Activated CD4-positive, alpha-beta T cell treated with anti-CD3 and anti-CD28 coated beads, Interleukin-2, amount 10 ng/mL, durations not matched to agents 7 days and 5 days (primary cell): ENCODE data around the gene PAK6. TPM values are rescaled to one million over a fixed set of nuclear protein-coding genes. Genes with fewer than 3 reads are reported as not detected.

Experiments
- CTCF ChIA-PET: fragments of 350-600 bp; sonication (Branson Sonifier 250); formaldehyde crosslinking; loops from one replicate; lab custom pipeline; 2021; ENCODE audit warnings: antibody characterized with exemption; lab: Charles Lee
- POLR2A ChIA-PET: fragments of 350-600 bp; sonication (Branson Sonifier 250); formaldehyde crosslinking; loops from one replicate; lab custom pipeline; 2021; ENCODE audit warnings: antibody characterized with exemption; lab: Charles Lee
- DNase-seq: peaks from one replicate; pipeline ENCODE4 v3.0.0-alpha.2; 2020
- H3K27ac Mint-ChIP-seq: one replicate; pipeline ENCODE4 v1.8.0; 2021; ENCODE audit warnings: mild to moderate bottlenecking, moderate library complexity, mixed read lengths
- H3K27me3 Mint-ChIP-seq: one replicate; pipeline ENCODE4 v1.8.0; 2021; ENCODE audit warnings: mixed read lengths
- H3K36me3 Mint-ChIP-seq: one replicate; pipeline ENCODE4 v1.8.0; 2021; ENCODE audit warnings: low read depth, mixed read lengths
- H3K4me1 Mint-ChIP-seq: one replicate; pipeline ENCODE4 v1.8.0; 2021; ENCODE audit warnings: mixed read lengths
- H3K4me3 Mint-ChIP-seq: one replicate; pipeline ENCODE4 v1.8.0; 2021; ENCODE audit warnings: mild to moderate bottlenecking, moderate library complexity, mixed read lengths
- H3K9me3 Mint-ChIP-seq: one replicate; pipeline ENCODE4 v1.8.0; 2021; ENCODE audit warnings: mixed read lengths
- total RNA-seq, 2 experiments: library from RNA; stranded (reverse); gene quantifications; one replicate each; pipeline ENCODE4 v1.2.3, GENCODE V29; 2021

Gene PAK6
- total RNA-seq, 2 experiments from 2014 or later = 0.35 to 0.47 TPM

- Mint-ChIP-seq H3K4me1 (peaks cover 7% of the 10 kb centered on the region), H3K27me3 (peaks cover 42% of the 10 kb centered on the region), H3K36me3 (no peaks in the 10 kb centered on the region), H3K27ac (no peak overlapping the region), H3K9me3 (no peaks in the 10 kb centered on the region), H3K4me3 (peak overlapping the region; percentile 71)
- ChIA-PET POLR2A (no interaction called here), CTCF (no interaction called here)
- DNase-seq = no peak
Measured at GRCh38 chr15:40252438-40253166, 13.7 kb downstream of the PAK6 start.

DNA sequence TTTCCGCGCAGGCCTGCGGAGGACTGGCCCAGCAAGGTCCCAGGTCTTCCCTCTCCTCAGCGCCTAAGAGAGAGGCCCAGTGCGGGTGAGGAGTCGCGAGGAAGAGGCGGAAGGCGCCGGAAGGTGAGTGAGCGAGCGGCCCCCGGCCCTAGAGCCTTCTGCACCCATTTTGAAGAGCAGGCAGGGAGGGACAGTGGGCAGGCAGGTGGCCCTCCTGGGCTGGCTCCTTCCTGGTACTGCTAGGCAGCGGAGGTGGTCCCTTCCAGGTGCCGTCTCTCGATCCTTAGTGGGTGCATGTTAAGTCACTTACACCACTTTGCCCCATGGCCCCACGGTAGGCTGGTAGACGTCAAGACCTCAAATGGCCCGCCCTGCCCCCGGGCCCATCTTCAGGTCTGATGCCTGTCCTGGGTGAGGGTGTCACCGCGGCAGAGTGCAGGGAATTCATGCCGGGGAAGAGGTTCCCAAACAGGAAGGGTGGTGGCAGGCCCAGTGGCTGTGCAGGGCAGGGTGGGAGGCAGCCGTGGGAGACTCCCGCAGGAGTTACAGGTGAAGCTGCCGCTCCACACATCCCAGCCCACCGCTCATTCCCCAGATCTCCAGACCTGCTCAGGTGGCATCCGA, 14.4 kb downstream of the PAK6 start:
- no peaks in the 10 kb centered on the region for H3K9me3 Mint-ChIP-seq
- H3K4me3 Mint-ChIP-seq = peak overlapping the region; percentile 71
- ChIA-PET CTCF (no interaction called here), POLR2A (no interaction called here)
- H3K4me1 Mint-ChIP-seq = peaks cover 7% of the 10 kb centered on the region
- H3K27ac Mint-ChIP-seq = no peak overlapping the region
- H3K36me3 Mint-ChIP-seq = no peaks in the 10 kb centered on the region
- DNase-seq = no peak
- peaks cover 42% of the 10 kb centered on the region for H3K27me3 Mint-ChIP-seq

- H3K27ac Mint-ChIP-seq = no peak overlapping the region
- H3K4me3 Mint-ChIP-seq = no peak overlapping the region
- no peaks in the 10 kb centered on the region for H3K9me3 Mint-ChIP-seq
- peaks cover 42% of the 10 kb centered on the region for H3K27me3 Mint-ChIP-seq
- no peak for DNase-seq
- ChIA-PET CTCF (interaction anchor here (0.7 to 1.8 kb wide), 6 partner anchors 11 to 51 kb away, joined by 3 to 8 read pairs (median 4); no protein-coding TSS in a partner anchor), POLR2A (no interaction called here)
- peaks cover 7% of the 10 kb centered on the region for H3K4me1 Mint-ChIP-seq
- H3K36me3 Mint-ChIP-seq = no peaks in the 10 kb centered on the region
Measured at GRCh38 chr15:40254452-40254851, 15.6 kb downstream of the PAK6 start.

DNA sequence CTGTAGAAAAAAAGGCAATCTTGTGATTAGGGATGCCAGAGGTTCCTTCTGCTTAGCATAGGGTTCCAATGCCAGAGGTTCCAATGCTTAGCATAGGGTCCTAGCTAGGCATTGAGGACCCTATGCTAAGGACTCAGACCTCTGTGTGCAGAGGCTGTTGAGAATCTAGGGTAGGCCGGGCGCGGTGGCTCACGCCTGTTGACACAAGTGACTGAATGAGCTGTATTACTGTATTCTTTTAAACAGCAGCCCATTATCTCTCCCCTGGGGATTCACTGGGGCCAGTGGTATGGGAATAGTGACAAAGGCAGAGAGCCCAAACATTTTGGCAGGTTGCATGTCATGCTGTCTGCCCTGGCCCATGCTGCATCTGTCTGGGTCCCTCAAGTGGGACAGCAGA, 16.2 kb downstream of the PAK6 start:
- ChIA-PET POLR2A (no interaction called here), CTCF (interaction anchor here (0.7 to 1.8 kb wide), 7 partner anchors 10 to 50 kb away, joined by 3 to 8 read pairs (median 4); no protein-coding TSS in a partner anchor)
- no peak for DNase-seq
- Mint-ChIP-seq H3K27me3 (peaks cover 39% of the 10 kb centered on the region), H3K27ac (no peak overlapping the region), H3K4me1 (peaks cover 7% of the 10 kb centered on the region), H3K36me3 (no peaks in the 10 kb centered on the region), H3K9me3 (no peaks in the 10 kb centered on the region), H3K4me3 (no peak overlapping the region)

GRCh38 chr15:40256638-40257235, 17.9 kb downstream of the PAK6 start:
- no peak overlapping the region for H3K27ac Mint-ChIP-seq
- H3K4me3 Mint-ChIP-seq = no peak overlapping the region
- peaks cover 29% of the 10 kb centered on the region for H3K27me3 Mint-ChIP-seq
- no peaks in the 10 kb centered on the region for H3K36me3 Mint-ChIP-seq
- DNase-seq = no peak
- H3K4me1 Mint-ChIP-seq = peaks cover 7% of the 10 kb centered on the region
- POLR2A ChIA-PET = no interaction called here
- no peaks in the 10 kb centered on the region for H3K9me3 Mint-ChIP-seq
- CTCF ChIA-PET = interaction anchor here (1.0 to 3.6 kb wide), 2 partner anchors 17 to 369 kb away, joined by 3 to 15 read pairs; no protein-coding TSS in a partner anchor

DNA sequence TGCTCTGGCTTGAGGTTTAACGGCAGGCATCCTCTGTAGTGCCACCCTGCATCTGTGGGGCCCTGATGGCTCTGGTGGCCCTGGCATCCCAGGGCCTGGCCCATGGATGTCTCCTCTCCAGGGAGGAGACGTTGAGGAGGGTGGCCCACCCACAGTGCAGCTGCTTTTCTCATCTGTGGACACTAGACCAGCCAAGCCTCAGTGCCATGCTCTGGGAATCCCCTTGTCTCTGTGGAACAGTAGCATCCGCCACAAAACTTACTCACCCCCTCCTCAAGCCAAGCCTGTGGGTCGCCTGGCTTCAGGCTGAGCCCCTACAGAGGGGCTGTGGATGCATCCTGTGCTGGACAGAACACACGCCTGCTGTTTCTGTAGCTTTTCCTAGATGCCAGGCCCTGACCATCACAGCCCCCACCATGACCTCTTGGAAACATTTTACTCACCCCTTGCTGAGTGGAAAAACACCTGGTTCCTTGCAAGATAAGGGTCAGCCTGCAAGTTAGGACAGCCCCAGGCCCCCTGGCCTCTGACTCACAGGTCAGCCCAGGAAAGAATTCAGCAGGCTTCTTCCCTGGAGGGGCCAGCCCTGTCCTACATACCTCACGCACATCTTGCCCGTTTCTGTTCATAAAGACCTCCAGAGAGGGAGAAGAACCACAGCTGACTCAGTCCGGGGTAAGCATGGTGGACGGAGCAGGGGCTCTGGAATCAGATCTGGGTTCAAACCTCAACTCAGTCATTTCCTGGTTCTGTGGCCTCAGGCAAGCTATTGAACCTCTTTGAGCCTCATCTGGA, 19.0 kb downstream of the PAK6 start:
- DNase-seq = no peak
- ChIA-PET CTCF (interaction anchor here (1.0 to 3.6 kb wide), 3 partner anchors 16 to 370 kb away, joined by 3 to 15 read pairs (median 3); no protein-coding TSS in a partner anchor), POLR2A (no interaction called here)
- Mint-ChIP-seq H3K27ac (no peak overlapping the region), H3K9me3 (no peaks in the 10 kb centered on the region), H3K4me3 (no peak overlapping the region), H3K4me1 (peaks cover 7% of the 10 kb centered on the region), H3K36me3 (no peaks in the 10 kb centered on the region), H3K27me3 (peaks cover 25% of the 10 kb centered on the region)

DNA sequence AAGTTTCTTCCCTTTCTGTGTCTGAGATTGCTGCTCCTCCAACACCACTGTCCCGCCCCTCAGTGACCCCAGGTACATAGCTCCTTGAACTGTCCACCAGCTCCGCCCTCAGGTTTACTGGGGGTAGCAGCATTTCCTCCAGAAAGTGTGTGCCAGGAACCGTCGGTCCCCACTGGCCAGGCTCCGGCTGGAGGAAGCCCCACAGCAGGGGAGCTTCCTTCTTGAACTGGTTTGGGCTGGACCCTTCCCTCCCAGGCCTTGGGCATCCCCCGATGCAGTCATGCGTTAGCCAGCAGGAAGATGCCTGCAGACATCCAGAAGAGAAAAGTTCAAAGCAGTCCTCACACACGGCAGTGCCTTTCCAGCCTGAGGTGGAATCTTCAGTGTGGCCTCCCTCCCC, 19.7 kb downstream of the PAK6 start:
- ChIA-PET CTCF (interaction anchor here (1.5 to 3.6 kb wide), 2 partner anchors 15 to 18 kb away, joined by 3 to 15 read pairs; no protein-coding TSS in a partner anchor), POLR2A (no interaction called here)
- Mint-ChIP-seq H3K27me3 (peaks cover 19% of the 10 kb centered on the region), H3K36me3 (no peaks in the 10 kb centered on the region), H3K4me3 (no peak overlapping the region), H3K27ac (no peak overlapping the region), H3K9me3 (no peaks in the 10 kb centered on the region), H3K4me1 (peaks cover 3% of the 10 kb centered on the region)
- DNase-seq = no peak

- ChIA-PET CTCF (interaction anchor here (1.5 to 3.6 kb wide), 2 partner anchors 15 to 19 kb away, joined by 3 to 15 read pairs; no protein-coding TSS in a partner anchor), POLR2A (no interaction called here)
- H3K4me1 Mint-ChIP-seq = no peaks in the 10 kb centered on the region
- H3K27me3 Mint-ChIP-seq = peaks cover 15% of the 10 kb centered on the region
- no peak overlapping the region for H3K27ac Mint-ChIP-seq
- no peaks in the 10 kb centered on the region for H3K36me3 Mint-ChIP-seq
- DNase-seq = no peak
- no peak overlapping the region for H3K4me3 Mint-ChIP-seq
- no peaks in the 10 kb centered on the region for H3K9me3 Mint-ChIP-seq
Measured at GRCh38 chr15:40259021-40259420, 20.2 kb downstream of the PAK6 start.

DNA sequence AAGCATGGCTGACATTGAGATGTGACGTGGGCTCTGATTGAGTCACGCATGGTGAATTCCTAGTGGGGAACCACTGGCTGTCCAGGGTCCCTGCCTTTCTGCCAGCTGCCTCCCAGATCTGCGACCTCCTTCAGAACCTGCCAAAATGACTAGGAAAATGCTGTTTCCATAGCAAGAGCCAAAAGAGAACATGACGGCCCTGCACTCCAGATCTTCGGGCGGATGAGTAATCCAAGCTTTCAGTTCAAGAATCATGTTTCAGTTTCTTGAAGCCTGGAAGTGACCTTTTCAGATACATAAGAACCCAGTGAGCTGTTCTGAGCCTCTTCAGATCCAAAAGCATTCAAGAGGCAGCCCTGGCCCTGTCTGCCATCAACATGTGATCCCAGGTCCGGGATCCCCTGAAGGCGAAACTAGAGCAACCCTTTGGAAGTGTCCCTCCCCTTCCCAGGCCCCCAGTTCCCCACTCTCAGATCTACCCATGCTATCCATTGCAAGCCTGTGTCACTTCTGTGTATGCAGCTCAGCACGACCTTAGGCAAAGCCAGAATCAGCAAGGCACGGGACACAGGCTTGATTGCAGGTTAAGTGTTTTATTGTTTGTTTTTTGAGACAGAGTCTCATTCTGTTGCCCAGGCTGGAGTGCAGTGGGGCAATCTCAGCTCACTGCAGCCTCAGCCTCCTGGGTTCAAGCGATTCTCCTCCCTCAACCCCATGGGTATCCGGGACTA, 24.3 kb downstream of the PAK6 start:
- CTCF ChIA-PET = interaction anchor here (0.6 to 6.3 kb wide), 6 partner anchors 10 to 672 kb away, joined by 3 to 53 read pairs (median 4); no protein-coding TSS in a partner anchor
- no peaks in the 10 kb centered on the region for H3K9me3 Mint-ChIP-seq
- H3K36me3 Mint-ChIP-seq = no peaks in the 10 kb centered on the region
- no peaks in the 10 kb centered on the region for H3K4me1 Mint-ChIP-seq
- H3K27ac Mint-ChIP-seq = no peak overlapping the region
- no peak for DNase-seq
- H3K27me3 Mint-ChIP-seq = peaks cover 3% of the 10 kb centered on the region
- POLR2A ChIA-PET = no interaction called here
- H3K4me3 Mint-ChIP-seq = no peak overlapping the region

GRCh38 chr15:40264321-40265153, 25.7 kb downstream of the PAK6 start:
- POLR2A ChIA-PET = no interaction called here
- no peak for DNase-seq
- Mint-ChIP-seq H3K9me3 (no peaks in the 10 kb centered on the region), H3K27ac (no peak overlapping the region), H3K4me3 (no peak overlapping the region), H3K36me3 (no peaks in the 10 kb centered on the region), H3K27me3 (peaks cover 3% of the 10 kb centered on the region), H3K4me1 (no peaks in the 10 kb centered on the region)
- CTCF ChIA-PET = interaction anchor here (0.6 to 6.3 kb wide), 5 partner anchors 9 to 150 kb away, joined by 3 to 53 read pairs (median 4); no protein-coding TSS in a partner anchor

- Mint-ChIP-seq H3K4me3 (no peak overlapping the region), H3K9me3 (no peaks in the 10 kb centered on the region), H3K36me3 (no peaks in the 10 kb centered on the region), H3K4me1 (no peaks in the 10 kb centered on the region), H3K27ac (no peak overlapping the region), H3K27me3 (peaks cover 3% of the 10 kb centered on the region)
- DNase-seq = no peak
- ChIA-PET CTCF (interaction anchor here (0.7 to 6.3 kb wide), 3 partner anchors 8 to 21 kb away, joined by 3 to 53 read pairs (median 4); no protein-coding TSS in a partner anchor), POLR2A (no interaction called here)
Measured at GRCh38 chr15:40265355-40265754, 26.5 kb downstream of the PAK6 start.
